GM19468 (cell line): ENCODE data around the gene ZNF556.

Experiments
- ATAC-seq: cut with Tn5 transposase; IDR thresholded peaks from one replicate; pipeline ENCODE4 v1.9.1; 2021; ENCODE audit warnings: mild to moderate bottlenecking, moderate library complexity, moderate number of reproducible peaks; ENCODE audit not compliant: unreplicated experiment; ENCODE audit errors: extremely low read depth

The ZNF556 gene

DNA sequence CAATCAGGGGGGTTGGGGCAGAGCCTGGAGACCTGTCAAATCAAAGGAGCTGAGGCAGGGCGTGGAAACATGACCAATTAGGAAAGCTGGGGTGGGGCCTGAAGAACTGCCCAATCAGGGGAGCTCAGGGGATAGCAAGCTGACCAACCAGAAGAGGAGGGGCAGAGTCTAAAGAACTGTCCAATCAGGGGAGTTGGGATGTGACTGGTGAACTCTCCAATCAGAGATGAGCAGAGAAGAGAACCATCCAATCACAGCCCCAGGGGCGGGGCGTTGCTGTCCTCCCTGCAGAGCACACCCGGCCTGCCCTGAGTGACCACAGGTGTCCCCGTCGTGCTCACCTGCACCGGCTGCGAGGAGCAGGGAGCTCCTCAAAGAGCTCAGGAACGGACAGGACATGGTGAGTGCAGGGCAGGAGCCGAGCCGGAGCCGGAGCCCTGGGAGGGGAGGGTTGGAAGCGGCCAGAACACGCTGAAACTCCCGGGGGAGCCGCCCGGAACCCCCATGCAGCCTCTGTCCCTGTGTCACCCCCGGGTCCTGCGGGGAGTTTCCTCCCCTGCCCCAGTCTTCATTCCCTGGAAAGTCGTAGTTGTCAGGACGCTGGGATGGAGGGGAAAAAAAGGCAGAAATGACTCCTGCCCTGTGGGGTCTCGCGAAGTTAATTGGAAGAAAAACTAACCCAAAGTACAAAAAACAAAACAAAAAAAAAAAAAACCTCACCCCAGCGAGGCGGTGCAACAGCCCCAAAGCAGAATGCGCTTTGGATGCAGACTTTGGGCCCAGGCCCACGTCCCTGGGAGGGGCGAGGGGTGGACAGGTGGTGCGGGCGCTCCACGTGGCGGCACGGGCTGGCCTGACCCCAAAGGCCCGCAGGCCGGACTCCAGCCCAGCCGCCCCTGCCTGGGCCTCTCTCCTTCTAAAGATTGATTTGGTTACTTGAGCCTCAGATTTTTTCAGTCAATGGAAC, at the start of gene ZNF556:
ZNF556 (plus strand) TSS at position 311 of the 967 bp plus-strand sequence; CDS start at position 398, 87 bp downstream.
- ATAC-seq, result no peak

DNA sequence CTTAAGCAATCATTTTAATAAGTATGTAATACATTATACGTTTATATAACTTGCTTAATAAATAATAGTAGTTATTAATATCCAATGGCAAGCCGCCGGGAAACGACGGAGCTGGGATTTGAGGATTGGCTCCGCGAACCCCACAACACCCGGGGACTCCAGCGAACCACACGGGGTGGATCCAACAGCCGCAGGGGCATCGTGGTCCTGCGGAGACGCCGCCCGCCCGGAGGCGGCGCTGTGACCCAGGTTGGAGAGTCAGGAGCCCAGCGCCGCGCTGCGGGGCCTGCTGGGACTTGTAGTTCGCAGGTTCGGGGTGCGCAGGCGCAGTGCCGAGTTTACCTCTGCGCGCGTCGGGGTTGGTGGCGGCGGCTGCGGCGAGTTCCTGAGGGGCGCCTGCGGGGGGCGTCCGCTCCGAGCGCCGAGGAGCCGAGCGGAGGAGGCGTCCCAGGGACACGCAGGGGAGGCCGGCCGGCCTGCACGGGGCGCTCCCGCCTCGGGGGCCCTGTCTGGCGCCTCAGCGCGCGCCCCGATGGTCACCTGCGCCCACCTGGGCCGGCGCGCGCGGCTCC, 47.5 kb upstream of the ZNF556 start, which contains the start of gene ZNF554:
ZNF554 (plus strand) TSS at position 329 of the 572 bp plus-strand sequence; CDS start at position 533, 204 bp downstream.
- ATAC-seq, result peak; percentile 90

DNA sequence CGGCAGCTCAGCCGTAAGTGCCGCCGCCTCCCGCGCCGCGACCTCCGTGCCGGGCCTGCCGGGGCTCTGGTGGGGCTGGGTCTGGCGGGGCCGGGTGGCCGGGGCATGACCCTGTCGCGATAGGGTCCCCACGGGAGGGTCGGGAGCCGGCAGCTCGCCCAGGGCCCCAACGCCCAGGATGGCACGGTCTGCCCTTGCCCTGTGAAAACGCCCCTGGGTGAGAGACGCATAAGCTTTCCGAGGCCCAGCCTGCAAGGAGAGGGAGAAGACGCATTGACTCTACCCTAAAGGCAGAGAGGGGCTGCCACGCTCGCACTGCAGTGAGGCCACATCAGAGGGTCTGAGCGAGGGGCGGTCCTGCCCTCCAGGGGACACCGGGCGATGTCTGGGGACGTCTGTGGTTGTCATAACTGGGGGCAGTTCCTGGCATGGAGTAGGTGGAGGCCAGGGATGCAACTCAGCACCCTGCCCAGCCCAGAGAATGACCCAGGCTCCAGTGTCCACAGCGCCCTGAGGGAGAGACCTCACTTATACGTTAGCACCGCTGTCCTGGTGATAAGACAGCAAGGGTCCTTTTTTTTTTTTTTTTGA, 46.9 kb upstream of the ZNF556 start:
- no peak for ATAC-seq

GRCh38 chr19:2822846-2823245, 44.3 kb upstream of the ZNF556 start:
- no peak for ATAC-seq

GRCh38 chr19:2823646-2824045, 43.5 kb upstream of the ZNF556 start:
- no peak for ATAC-seq

- ATAC-seq, result no peak
Measured at GRCh38 chr19:2824129-2824528, 43.0 kb upstream of the ZNF556 start.

- no peak for ATAC-seq
Measured at GRCh38 chr19:2827022-2827421, 40.1 kb upstream of the ZNF556 start.

DNA sequence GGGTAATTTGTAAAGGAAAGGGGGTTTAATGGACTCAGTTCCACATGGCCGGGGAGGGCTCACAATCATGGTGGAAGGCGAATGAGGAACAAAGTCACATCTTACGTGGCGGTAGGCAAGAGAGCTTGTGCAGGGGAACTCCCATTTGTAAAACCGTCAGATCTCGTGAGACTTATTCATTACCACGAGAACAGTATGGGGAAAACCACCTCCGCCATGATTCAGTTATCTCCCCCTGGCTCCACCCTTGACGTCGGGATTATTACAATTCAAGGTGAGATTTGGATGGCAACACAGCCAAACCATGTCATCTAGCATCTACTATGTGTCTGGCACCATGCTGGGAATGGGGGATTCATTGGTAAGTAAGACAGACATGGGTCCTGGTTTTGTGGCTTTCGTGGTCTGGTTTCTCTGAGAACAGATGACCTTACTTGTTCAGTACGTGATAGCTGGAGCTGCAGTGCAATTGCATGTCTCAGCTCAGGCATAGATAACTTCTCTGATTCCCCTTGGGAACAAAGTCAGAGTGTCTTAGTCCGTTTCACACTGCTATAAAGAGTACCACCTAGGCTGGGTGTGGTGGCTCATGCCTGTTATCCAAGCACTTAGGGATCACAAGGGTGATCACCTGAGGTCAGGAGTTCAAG, 39.2 kb upstream of the ZNF556 start:
- no peak for ATAC-seq

GRCh38 chr19:2834294-2834871, 32.8 kb upstream of the ZNF556 start:
- ATAC-seq, result no peak

GRCh38 chr19:2837430-2837829, 29.7 kb upstream of the ZNF556 start:
- ATAC-seq, result no peak

- peak; percentile 59 for ATAC-seq
Measured at GRCh38 chr19:2840794-2841791, 26.0 kb upstream of the ZNF556 start, which contains the start of gene ZNF555. Gene ZNF555 (plus strand): TSS chr19:2841475. CDS start chr19:2841573, 98 bp downstream.

- ATAC-seq, result no peak
Measured at GRCh38 chr19:2841855-2842574, 25.1 kb upstream of the ZNF556 start.

GRCh38 chr19:2845107-2845506, 22.0 kb upstream of the ZNF556 start:
- ATAC-seq, result no peak

GRCh38 chr19:2846180-2846894, 20.8 kb upstream of the ZNF556 start:
- ATAC-seq, result no peak

DNA sequence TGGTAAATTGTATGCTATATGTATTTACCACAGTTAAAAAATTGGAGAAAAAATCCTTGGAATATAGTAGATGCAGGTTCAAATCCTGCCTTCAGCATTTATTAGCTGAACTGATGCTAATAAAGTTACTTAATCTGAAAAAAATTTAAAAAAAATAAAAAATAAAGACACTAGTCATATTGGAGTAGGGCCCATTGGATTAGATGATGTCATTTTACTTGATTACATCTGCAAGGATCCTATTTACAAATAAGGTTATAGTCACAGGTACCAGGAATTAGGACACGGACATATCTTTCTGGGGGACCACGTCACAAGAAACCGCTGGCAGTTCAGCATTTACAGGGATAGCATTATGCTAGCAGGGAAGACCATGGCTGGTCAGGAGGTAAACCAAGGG, 19.6 kb upstream of the ZNF556 start:
- no peak for ATAC-seq

- ATAC-seq, result no peak
Measured at GRCh38 chr19:2848616-2849015, 18.5 kb upstream of the ZNF556 start.

GRCh38 chr19:2850256-2850925, 16.7 kb upstream of the ZNF556 start:
- ATAC-seq, result no peak
